ENCODE results near the gene THSD4. TPM values are rescaled to one million over a fixed set of nuclear protein-coding genes. Genes with fewer than 3 reads are reported as not detected.

The THSD4 gene
- total RNA-seq, 1 donor from 2014 or later, result 2.5 TPM

DNA sequence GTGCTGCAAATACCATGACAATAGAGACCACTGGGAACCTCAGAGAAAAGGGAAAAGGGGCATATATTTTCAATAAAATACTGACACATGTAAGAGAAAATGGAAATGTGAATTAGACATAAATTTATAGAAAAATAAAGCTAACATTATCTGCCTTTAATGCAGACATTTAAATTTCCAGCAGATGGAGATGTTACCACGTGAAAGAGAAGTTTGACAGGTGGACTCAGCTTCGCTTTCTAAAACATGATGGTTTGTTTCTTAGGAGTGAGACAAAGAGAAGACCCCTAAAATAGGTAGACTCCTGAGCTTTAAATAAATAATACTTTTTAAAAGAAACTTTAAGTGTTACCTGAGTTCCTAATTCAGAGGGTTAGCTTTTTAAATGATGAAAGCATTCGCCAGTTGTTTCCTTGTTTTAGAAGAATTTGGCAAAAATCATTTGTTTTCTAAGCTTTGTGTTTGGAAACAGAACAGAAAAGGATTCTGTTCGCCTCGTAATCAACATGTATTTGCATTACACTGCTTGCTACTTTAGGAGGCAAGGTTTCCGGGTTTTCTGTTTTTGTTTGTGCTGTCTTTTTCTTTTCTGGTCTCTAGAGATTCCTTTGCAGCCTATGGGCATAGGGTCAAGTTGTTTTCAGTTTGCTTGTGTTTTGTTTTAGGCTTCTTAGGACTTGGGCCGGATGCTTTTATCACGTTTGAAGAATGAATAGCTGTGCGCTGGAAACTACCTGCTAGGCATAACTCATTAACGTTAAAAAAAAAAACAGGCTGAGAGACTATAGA lies 271.4 kb downstream of the THSD4 start:
- H3K79me2 ChIP-seq (ENCODE audit: insufficient read depth, low read length), result no peaks in the 10 kb centered on the region
- no peak overlapping the region for H3K27ac Mint-ChIP-seq (ENCODE audit: unreplicated experiment)
- H3K4me1 Mint-ChIP-seq (ENCODE audit: low read depth, unreplicated experiment), result no peaks in the 10 kb centered on the region
- H3K27me3 Mint-ChIP-seq (ENCODE audit: low read depth, unreplicated experiment), result peaks cover 19% of the 10 kb centered on the region
- H4K20me1 ChIP-seq (ENCODE audit: insufficient read depth, low read length), result no peaks in the 10 kb centered on the region
- no peak overlapping the region for H2AFZ ChIP-seq (ENCODE audit: low read depth, low read length)
- no peak overlapping the region for H3K4me2 ChIP-seq (ENCODE audit: low read length)
- H3K36me3 ChIP-seq (ENCODE audit: insufficient read depth, low read length), result no peaks in the 10 kb centered on the region
- DNase-seq (ENCODE audit: low read depth) (peak; percentile 8), FAIRE-seq (peak; percentile 45)
- no peaks in the 10 kb centered on the region for H3K27me3 ChIP-seq (ENCODE audit: insufficient read depth, low read length)
- no peak overlapping the region for H3K9ac ChIP-seq (ENCODE audit: low read length)
- H3K4me1 ChIP-seq (ENCODE audit: insufficient read depth, low read length), result no peaks in the 10 kb centered on the region
- no peaks in the 10 kb centered on the region for H3K36me3 Mint-ChIP-seq (ENCODE audit: low read depth, unreplicated experiment)
- no peaks in the 10 kb centered on the region for H3K9me3 ChIP-seq (ENCODE audit: insufficient read depth, low read depth, low read length)
- H3K9me3 Mint-ChIP-seq (ENCODE audit: unreplicated experiment), result no peaks in the 10 kb centered on the region
- H3K4me3 ChIP-seq (ENCODE audit: insufficient read depth, low read depth, low read length), result no peak overlapping the region
- H3K4me3 Mint-ChIP-seq (ENCODE audit: unreplicated experiment), result no peak overlapping the region
- TF ChIP-seq EZH2 (IDR thresholded peaks at IDR 0.05; ENCODE audit: insufficient read depth, low read length) (no peak), CTCF (IDR thresholded peaks at IDR 0.05; ENCODE audit: insufficient read depth, low read depth, low read length) (peak; percentile 41)
- no peak overlapping the region for H3K27ac ChIP-seq (ENCODE audit: low read depth, low read length)

DNA sequence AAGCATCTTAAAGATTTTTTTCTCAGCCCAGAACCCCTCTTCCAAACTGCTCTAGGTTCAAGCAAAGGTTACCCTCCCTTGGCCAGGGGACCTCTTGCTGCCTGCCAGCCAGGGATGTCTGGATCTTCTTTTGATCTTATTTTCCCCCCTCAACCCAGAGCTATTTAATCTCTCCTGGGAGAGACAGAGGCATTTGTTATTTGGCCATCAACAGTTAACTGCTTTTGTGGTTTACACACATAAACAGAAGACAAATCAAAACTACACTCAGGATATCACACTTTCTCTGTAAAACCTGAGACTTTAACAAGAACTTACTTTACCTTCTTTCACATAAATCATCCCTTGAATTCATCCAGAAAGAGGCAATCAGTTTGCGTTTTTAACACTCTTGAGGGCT lies 272.5 kb downstream of the THSD4 start:
- H3K9me3 ChIP-seq (ENCODE audit: insufficient read depth, low read depth, low read length), result no peaks in the 10 kb centered on the region
- H3K4me1 Mint-ChIP-seq (ENCODE audit: low read depth, unreplicated experiment), result no peaks in the 10 kb centered on the region
- H4K20me1 ChIP-seq (ENCODE audit: insufficient read depth, low read length), result no peaks in the 10 kb centered on the region
- H3K4me3 Mint-ChIP-seq (ENCODE audit: unreplicated experiment), result no peak overlapping the region
- no peak overlapping the region for H3K4me2 ChIP-seq (ENCODE audit: low read length)
- no peaks in the 10 kb centered on the region for H3K79me2 ChIP-seq (ENCODE audit: insufficient read depth, low read length)
- no peaks in the 10 kb centered on the region for H3K4me1 ChIP-seq (ENCODE audit: insufficient read depth, low read length)
- FAIRE-seq, result no peak
- no peak overlapping the region for H2AFZ ChIP-seq (ENCODE audit: low read depth, low read length)
- no peaks in the 10 kb centered on the region for H3K9me3 Mint-ChIP-seq (ENCODE audit: unreplicated experiment)
- H3K36me3 Mint-ChIP-seq (ENCODE audit: low read depth, unreplicated experiment), result no peaks in the 10 kb centered on the region
- H3K36me3 ChIP-seq (ENCODE audit: insufficient read depth, low read length), result no peaks in the 10 kb centered on the region
- no peak overlapping the region for H3K4me3 ChIP-seq (ENCODE audit: insufficient read depth, low read depth, low read length)
- no peak overlapping the region for H3K27ac ChIP-seq (ENCODE audit: low read depth, low read length)
- TF ChIP-seq EZH2 (IDR thresholded peaks at IDR 0.05; ENCODE audit: insufficient read depth, low read length), result no peak
- TF ChIP-seq CTCF (IDR thresholded peaks at IDR 0.05; ENCODE audit: insufficient read depth, low read depth, low read length), result no peak
- DNase-seq (ENCODE audit: low read depth), result no peak
- H3K27me3 Mint-ChIP-seq (ENCODE audit: low read depth, unreplicated experiment), result peaks cover 24% of the 10 kb centered on the region
- no peak overlapping the region for H3K9ac ChIP-seq (ENCODE audit: low read length)
- no peak overlapping the region for H3K27ac Mint-ChIP-seq (ENCODE audit: unreplicated experiment)
- H3K27me3 ChIP-seq (ENCODE audit: insufficient read depth, low read length), result no peaks in the 10 kb centered on the region

GRCh38 chr15:71390096-71390495 lies 274.8 kb downstream of the THSD4 start:
- H3K4me3 Mint-ChIP-seq (ENCODE audit: unreplicated experiment), result no peak overlapping the region
- no peak for FAIRE-seq

More at GRCh38 chr15:71390096-71390495, 274.8 kb downstream of the THSD4 start:
- no peaks in the 10 kb centered on the region for H3K4me1 Mint-ChIP-seq (ENCODE audit: low read depth, unreplicated experiment)
- Histone ChIP-seq H3K27ac (ENCODE audit: low read depth, low read length) (no peak overlapping the region), H3K9ac (ENCODE audit: low read length) (no peak overlapping the region), H3K9me3 (ENCODE audit: insufficient read depth, low read depth, low read length) (no peaks in the 10 kb centered on the region), H3K4me3 (ENCODE audit: insufficient read depth, low read depth, low read length) (no peak overlapping the region), H3K36me3 (ENCODE audit: insufficient read depth, low read length) (no peaks in the 10 kb centered on the region), H3K79me2 (ENCODE audit: insufficient read depth, low read length) (no peaks in the 10 kb centered on the region), H3K4me2 (ENCODE audit: low read length) (no peak overlapping the region), H2AFZ (ENCODE audit: low read depth, low read length) (no peak overlapping the region), H3K27me3 (ENCODE audit: insufficient read depth, low read length) (no peaks in the 10 kb centered on the region), H3K4me1 (ENCODE audit: insufficient read depth, low read length) (no peaks in the 10 kb centered on the region), H4K20me1 (ENCODE audit: insufficient read depth, low read length) (no peaks in the 10 kb centered on the region)
- no peaks in the 10 kb centered on the region for H3K36me3 Mint-ChIP-seq (ENCODE audit: low read depth, unreplicated experiment)
- no peak overlapping the region for H3K27ac Mint-ChIP-seq (ENCODE audit: unreplicated experiment)
- TF ChIP-seq CTCF (IDR thresholded peaks at IDR 0.05; ENCODE audit: insufficient read depth, low read depth, low read length) (no peak), EZH2 (IDR thresholded peaks at IDR 0.05; ENCODE audit: insufficient read depth, low read length) (no peak)
- no peaks in the 10 kb centered on the region for H3K9me3 Mint-ChIP-seq (ENCODE audit: unreplicated experiment)
- peaks cover 23% of the 10 kb centered on the region for H3K27me3 Mint-ChIP-seq (ENCODE audit: low read depth, unreplicated experiment)
- no peak for DNase-seq (ENCODE audit: low read depth)
